Measurements from ENCODE around the gene TTR. TPM values are rescaled to one million over a fixed set of nuclear protein-coding genes. Genes with fewer than 3 reads are reported as not detected.

TTR gene
- polyA plus RNA-seq, 1 of the 3 experiments (the other 2 are of a cell fraction): not detected

DNA sequence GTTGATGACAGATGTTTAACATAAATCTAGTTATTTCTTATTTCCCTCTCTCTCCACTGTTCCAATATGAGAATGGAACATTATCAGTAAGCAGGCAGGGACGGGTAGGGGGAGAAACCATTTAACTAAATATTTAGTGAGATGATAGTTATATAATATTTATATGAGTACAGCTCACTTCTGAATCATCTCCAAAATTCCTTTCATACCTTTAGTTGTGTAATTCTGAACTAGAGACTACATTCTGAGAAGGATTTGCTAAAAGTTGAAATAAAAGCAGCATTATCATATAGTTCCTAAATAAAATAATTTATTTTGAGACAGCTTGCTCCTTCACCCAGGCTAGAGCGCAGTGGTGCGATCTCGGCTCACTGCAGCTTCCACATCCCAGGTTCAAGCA lies 51.3 kb downstream of the TTR start:
- ChIA-PET POLR2A (no interaction called here), CTCF (no interaction called here)
- DNase-seq: no peak
- Histone ChIP-seq H3K4me2 (no peak overlapping the region), H3K9me2 (no peaks in the 10 kb centered on the region), H3K27me3 (ENCODE audit: insufficient read depth) (no peaks in the 10 kb centered on the region), H3K79me2 (ENCODE audit: insufficient read depth) (no peaks in the 10 kb centered on the region), H3K27ac (ENCODE audit: low read depth in 2 of 2, low read length in 1 of 2) (no peak overlapping the region), H3K4me1 (ENCODE audit: control insufficient read depth in 1 of 2, insufficient read depth in 2 of 2, low read depth in 1 of 2, low read length in 1 of 2) (no peaks in the 10 kb centered on the region; a peak in 1 of 4 replicates), H3F3A (replicated peaks; ENCODE audit: insufficient read depth) (no peaks in the 10 kb centered on the region), H4K20me1 (ENCODE audit: insufficient read depth) (no peaks in the 10 kb centered on the region), H3K4me3 (ENCODE audit: low read depth in 2 of 2, low read length in 1 of 2) (no peak overlapping the region), H3K9me3 (no peaks in the 10 kb centered on the region; the same call in 1 of the 2 replicates), H3K9ac (no peak overlapping the region), H2AFZ (ENCODE audit: low read depth) (no peak overlapping the region), H3K36me3 (replicated peaks in 1 of 2; ENCODE audit: control insufficient read depth in 1 of 2, insufficient read depth in 2 of 2, low read length in 1 of 2) (no peaks in the 10 kb centered on the region)
- TF ChIP-seq, protein P1, sequence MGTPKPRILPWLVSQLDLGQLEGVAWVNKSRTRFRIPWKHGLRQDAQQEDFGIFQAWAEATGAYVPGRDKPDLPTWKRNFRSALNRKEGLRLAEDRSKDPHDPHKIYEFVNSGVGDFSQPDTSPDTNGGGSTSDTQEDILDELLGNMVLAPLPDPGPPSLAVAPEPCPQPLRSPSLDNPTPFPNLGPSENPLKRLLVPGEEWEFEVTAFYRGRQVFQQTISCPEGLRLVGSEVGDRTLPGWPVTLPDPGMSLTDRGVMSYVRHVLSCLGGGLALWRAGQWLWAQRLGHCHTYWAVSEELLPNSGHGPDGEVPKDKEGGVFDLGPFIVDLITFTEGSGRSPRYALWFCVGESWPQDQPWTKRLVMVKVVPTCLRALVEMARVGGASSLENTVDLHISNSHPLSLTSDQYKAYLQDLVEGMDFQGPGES (IDR thresholded peaks at IDR 0.05; ENCODE audit: low read depth, low read length): no peak
- TF ChIP-seq, protein P2, sequence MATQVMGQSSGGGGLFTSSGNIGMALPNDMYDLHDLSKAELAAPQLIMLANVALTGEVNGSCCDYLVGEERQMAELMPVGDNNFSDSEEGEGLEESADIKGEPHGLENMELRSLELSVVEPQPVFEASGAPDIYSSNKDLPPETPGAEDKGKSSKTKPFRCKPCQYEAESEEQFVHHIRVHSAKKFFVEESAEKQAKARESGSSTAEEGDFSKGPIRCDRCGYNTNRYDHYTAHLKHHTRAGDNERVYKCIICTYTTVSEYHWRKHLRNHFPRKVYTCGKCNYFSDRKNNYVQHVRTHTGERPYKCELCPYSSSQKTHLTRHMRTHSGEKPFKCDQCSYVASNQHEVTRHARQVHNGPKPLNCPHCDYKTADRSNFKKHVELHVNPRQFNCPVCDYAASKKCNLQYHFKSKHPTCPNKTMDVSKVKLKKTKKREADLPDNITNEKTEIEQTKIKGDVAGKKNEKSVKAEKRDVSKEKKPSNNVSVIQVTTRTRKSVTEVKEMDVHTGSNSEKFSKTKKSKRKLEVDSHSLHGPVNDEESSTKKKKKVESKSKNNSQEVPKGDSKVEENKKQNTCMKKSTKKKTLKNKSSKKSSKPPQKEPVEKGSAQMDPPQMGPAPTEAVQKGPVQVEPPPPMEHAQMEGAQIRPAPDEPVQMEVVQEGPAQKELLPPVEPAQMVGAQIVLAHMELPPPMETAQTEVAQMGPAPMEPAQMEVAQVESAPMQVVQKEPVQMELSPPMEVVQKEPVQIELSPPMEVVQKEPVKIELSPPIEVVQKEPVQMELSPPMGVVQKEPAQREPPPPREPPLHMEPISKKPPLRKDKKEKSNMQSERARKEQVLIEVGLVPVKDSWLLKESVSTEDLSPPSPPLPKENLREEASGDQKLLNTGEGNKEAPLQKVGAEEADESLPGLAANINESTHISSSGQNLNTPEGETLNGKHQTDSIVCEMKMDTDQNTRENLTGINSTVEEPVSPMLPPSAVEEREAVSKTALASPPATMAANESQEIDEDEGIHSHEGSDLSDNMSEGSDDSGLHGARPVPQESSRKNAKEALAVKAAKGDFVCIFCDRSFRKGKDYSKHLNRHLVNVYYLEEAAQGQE (IDR thresholded peaks at IDR 0.05; ENCODE audit: low read depth, low read length): no peak
- TF ChIP-seq NRF1 (IDR thresholded peaks at IDR 0.05; ENCODE audit: low read depth, low read length) (no peak), TCF12 (IDR thresholded peaks at IDR 0.05) (no peak), ELF1 (IDR thresholded peaks at IDR 0.05) (no peak), NFIC (IDR thresholded peaks at IDR 0.05; ENCODE audit: borderline replicate concordance) (no peak), GABPA (IDR thresholded peaks at IDR 0.05; ENCODE audit: low read depth) (no peak), TEAD4 (IDR thresholded peaks at IDR 0.05; ENCODE audit: borderline replicate concordance, insufficient read depth) (no peak), SMC3 (IDR thresholded peaks at IDR 0.05; ENCODE audit: low read depth, low read length) (no peak), MEF2A (IDR thresholded peaks at IDR 0.05; ENCODE audit: borderline replicate concordance, low read depth) (no peak), MXI1 (IDR thresholded peaks at IDR 0.05; ENCODE audit: low read depth, low read length) (no peak)
- TF ChIP-seq, protein P3, sequence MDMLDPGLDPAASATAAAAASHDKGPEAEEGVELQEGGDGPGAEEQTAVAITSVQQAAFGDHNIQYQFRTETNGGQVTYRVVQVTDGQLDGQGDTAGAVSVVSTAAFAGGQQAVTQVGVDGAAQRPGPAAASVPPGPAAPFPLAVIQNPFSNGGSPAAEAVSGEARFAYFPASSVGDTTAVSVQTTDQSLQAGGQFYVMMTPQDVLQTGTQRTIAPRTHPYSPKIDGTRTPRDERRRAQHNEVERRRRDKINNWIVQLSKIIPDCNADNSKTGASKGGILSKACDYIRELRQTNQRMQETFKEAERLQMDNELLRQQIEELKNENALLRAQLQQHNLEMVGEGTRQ (IDR thresholded peaks at IDR 0.05; ENCODE audit: borderline replicate concordance, low read depth, low read length): no peak
- TF ChIP-seq, protein P4, sequence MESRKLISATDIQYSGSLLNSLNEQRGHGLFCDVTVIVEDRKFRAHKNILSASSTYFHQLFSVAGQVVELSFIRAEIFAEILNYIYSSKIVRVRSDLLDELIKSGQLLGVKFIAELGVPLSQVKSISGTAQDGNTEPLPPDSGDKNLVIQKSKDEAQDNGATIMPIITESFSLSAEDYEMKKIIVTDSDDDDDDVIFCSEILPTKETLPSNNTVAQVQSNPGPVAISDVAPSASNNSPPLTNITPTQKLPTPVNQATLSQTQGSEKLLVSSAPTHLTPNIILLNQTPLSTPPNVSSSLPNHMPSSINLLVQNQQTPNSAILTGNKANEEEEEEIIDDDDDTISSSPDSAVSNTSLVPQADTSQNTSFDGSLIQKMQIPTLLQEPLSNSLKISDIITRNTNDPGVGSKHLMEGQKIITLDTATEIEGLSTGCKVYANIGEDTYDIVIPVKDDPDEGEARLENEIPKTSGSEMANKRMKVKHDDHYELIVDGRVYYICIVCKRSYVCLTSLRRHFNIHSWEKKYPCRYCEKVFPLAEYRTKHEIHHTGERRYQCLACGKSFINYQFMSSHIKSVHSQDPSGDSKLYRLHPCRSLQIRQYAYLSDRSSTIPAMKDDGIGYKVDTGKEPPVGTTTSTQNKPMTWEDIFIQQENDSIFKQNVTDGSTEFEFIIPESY (IDR thresholded peaks at IDR 0.05; ENCODE audit: borderline replicate concordance, low read depth): no peak
- TF ChIP-seq, protein P5, sequence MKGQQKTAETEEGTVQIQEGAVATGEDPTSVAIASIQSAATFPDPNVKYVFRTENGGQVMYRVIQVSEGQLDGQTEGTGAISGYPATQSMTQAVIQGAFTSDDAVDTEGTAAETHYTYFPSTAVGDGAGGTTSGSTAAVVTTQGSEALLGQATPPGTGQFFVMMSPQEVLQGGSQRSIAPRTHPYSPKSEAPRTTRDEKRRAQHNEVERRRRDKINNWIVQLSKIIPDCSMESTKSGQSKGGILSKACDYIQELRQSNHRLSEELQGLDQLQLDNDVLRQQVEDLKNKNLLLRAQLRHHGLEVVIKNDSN (IDR thresholded peaks at IDR 0.05; ENCODE audit: borderline replicate concordance, low read depth): no peak
- WGBS (ENCODE audit: low lambda C conversion rate): 94% methylated on average over 4 of the region's 4 CpGs
